Endothelial cell of umbilical vein (primary cell): ENCODE data around the gene CREB3L2. TPM values are rescaled to one million over a fixed set of nuclear protein-coding genes. Genes with fewer than 3 reads are reported as not detected.

Source experiments
- BruUV-seq: library from RNA; stranded (reverse); fragments of 400-500 nt; replicated peaks from 2 replicates; lab custom pipeline; 2021; lab: Mats Ljungman, UMichigan
- CTCF ChIA-PET: fragments of 300-600, 350-600 bp; sonication (Branson Sonifier 250); formaldehyde crosslinking; loops from one replicate; lab custom pipeline; 2021; ENCODE audit warnings: antibody characterized with exemption, inconsistent platforms; lab: Charles Lee
- POLR2A ChIA-PET: fragments of 300-600, 350-600 bp; sonication (Branson Sonifier 250); formaldehyde crosslinking; loops from one replicate; lab custom pipeline; 2021; ENCODE audit warnings: antibody characterized with exemption, inconsistent platforms; lab: Charles Lee
- DNase-seq: peaks from one replicate; pipeline ENCODE4 v3.0.0-alpha.2; 2011; ENCODE audit warnings: low read depth, low spot score
- FAIRE-seq: peaks from 2 replicates; lab custom pipeline; 2011; peaks lifted over from hg19 to GRCh38; lab: Jason Lieb, UNC
- H2AFZ ChIP-seq: 2 replicates; pipeline ENCODE4 v1.6.0; 2012; ENCODE audit warnings: low read depth, low read length, control low read depth, inconsistent platforms
- H3K27ac ChIP-seq: 2 replicates; pipeline ENCODE4 v1.5.1; 2011; ENCODE audit warnings: low read depth, mild to moderate bottlenecking, control low read depth, low read length, moderate library complexity; ENCODE audit not compliant: insufficient read depth
- H3K27me3 ChIP-seq, 2 experiments: 2 replicates each; pipeline versions ENCODE4 v1.6.0 to v1.6.1; 2011; ENCODE audit warnings: low read length in 2 of 2, mixed read lengths in 1 of 2; ENCODE audit not compliant: control insufficient read depth in 2 of 2, insufficient read depth in 2 of 2
- H3K36me3 ChIP-seq, 2 experiments: 2 replicates in 1 of 2; 3 replicates in 1 of 2; pipeline ENCODE4 v1.5.1; 2011; ENCODE audit warnings: low read length in 2 of 2, mild to moderate bottlenecking in 1 of 2, moderate library complexity in 1 of 2; ENCODE audit not compliant: control insufficient read depth in 2 of 2, insufficient read depth in 2 of 2; ENCODE audit errors: extremely low read depth in 1 of 2
- H3K4me1 ChIP-seq: 3 replicates; pipeline ENCODE4 v1.5.1; 2011; ENCODE audit warnings: mild to moderate bottlenecking, low read length; ENCODE audit not compliant: control insufficient read depth, insufficient read depth; ENCODE audit errors: extremely low read depth
- H3K4me2 ChIP-seq: 2 replicates; pipeline ENCODE4 v1.6.1; 2011; ENCODE audit warnings: low read length, control low read depth, mixed read lengths; ENCODE audit not compliant: insufficient read depth
- H3K4me3 ChIP-seq, 3 experiments: fragments of 200-600 bp in 1 of 3; sonication (generic), shearing (Covaris generic) in 1 of 3; replicated peaks in 1 of 3; 2 replicates each; pipeline ENCODE4 v1.5.1; 2011 to 2016; ENCODE audit warnings: control low read depth in 3 of 3, low read length in 3 of 3, mild to moderate bottlenecking in 2 of 3, inconsistent platforms in 1 of 3, low read depth in 1 of 3, moderate library complexity in 1 of 3; ENCODE audit not compliant: insufficient read depth in 1 of 3
- H3K79me2 ChIP-seq: 2 replicates; pipeline ENCODE4 v1.6.0; 2012; ENCODE audit warnings: low read length, inconsistent platforms; ENCODE audit not compliant: control insufficient read depth, insufficient read depth
- H3K9ac ChIP-seq: replicated peaks from 2 replicates; pipeline ENCODE3; 2011; ENCODE audit warnings: low read length, control low read depth; ENCODE audit not compliant: insufficient read depth; ENCODE audit errors: extremely low read depth
- H3K9me1 ChIP-seq: replicated peaks from 3 replicates; pipeline ENCODE4 v1.6.0; 2011; ENCODE audit warnings: mild to moderate bottlenecking, low read length; ENCODE audit not compliant: control insufficient read depth, insufficient read depth; ENCODE audit errors: extremely low read depth
- H3K9me3 ChIP-seq: replicated peaks from 2 replicates; pipeline ENCODE4 v1.5.1; 2012; ENCODE audit warnings: low read length, inconsistent platforms; ENCODE audit not compliant: control insufficient read depth, insufficient read depth
- H4K20me1 ChIP-seq: replicated peaks from 2 replicates; pipeline ENCODE3; 2011; ENCODE audit warnings: mild to moderate bottlenecking, low read length; ENCODE audit not compliant: control insufficient read depth, insufficient read depth; ENCODE audit errors: extremely low read depth
- CTCF ChIP-seq, 2 donors: IDR thresholded peaks; 1 replicate in 1 of 2; 2 replicates in 1 of 2; pipeline ENCODE4 v1.5.1; 2011; ENCODE audit warnings: low read length in 2 of 2, mild to moderate bottlenecking in 2 of 2, moderate library complexity in 2 of 2, control low read depth in 1 of 2, inconsistent platforms in 1 of 2, low read depth in 1 of 2; ENCODE audit not compliant: insufficient read depth in 1 of 2; ENCODE audit errors: extremely low read depth in 1 of 2
- EZH2 ChIP-seq: IDR thresholded peaks from 2 replicates; pipeline ENCODE4 v1.6.1; 2012; ENCODE audit warnings: borderline replicate concordance, low read depth, mild to moderate bottlenecking, moderate library complexity, low read length, inconsistent platforms; ENCODE audit not compliant: severe bottlenecking
- FOS ChIP-seq: IDR thresholded peaks from 2 replicates; pipeline ENCODE4 v1.6.1; 2011; ENCODE audit warnings: mild to moderate bottlenecking, low read length, moderate library complexity, borderline replicate concordance; ENCODE audit not compliant: insufficient read depth
- GATA2 ChIP-seq: IDR thresholded peaks from 2 replicates; pipeline ENCODE4 v1.7.0; 2011; ENCODE audit warnings: low read depth, mild to moderate bottlenecking, moderate library complexity, mixed read lengths, low read length; ENCODE audit not compliant: insufficient read length, insufficient read depth
- JUN ChIP-seq: IDR thresholded peaks from 2 replicates; pipeline ENCODE4 v1.6.1; 2011; ENCODE audit warnings: borderline replicate concordance, low read depth; ENCODE audit not compliant: insufficient read length, insufficient read depth
- MAX ChIP-seq: IDR thresholded peaks from 2 replicates; pipeline ENCODE4 v1.6.1; 2011; ENCODE audit not compliant: insufficient read depth, insufficient read length
- MYC ChIP-seq: IDR thresholded peaks from one replicate; pipeline ENCODE4 v1.6.1; 2011; ENCODE audit warnings: mild to moderate bottlenecking, low read depth, low read length
- POLR2A ChIP-seq: IDR thresholded peaks from 2 replicates; pipeline ENCODE4 v1.6.1; 2012; ENCODE audit warnings: low read depth, mild to moderate bottlenecking, control low read depth, low read length
- POLR2AphosphoS5 ChIP-seq: IDR thresholded peaks from 2 replicates; pipeline ENCODE4 v1.6.1; 2012; ENCODE audit warnings: low read depth, mild to moderate bottlenecking, control low read depth, low read length, moderate library complexity; ENCODE audit not compliant: insufficient read depth
- dilution Hi-C: fragments of 300-500 bp; cut with MboI; formaldehyde crosslinking; loops from one replicate; pipeline ENCODE4 v1.15.0; 2019; ENCODE audit warnings: low sequenced_read_pairs; ENCODE audit not compliant: extremely low pct_ligation_motif_present
- intact Hi-C: fragments of 100-400 bp; cut with micrococcal nuclease; formaldehyde crosslinking; loops from one replicate; pipeline ENCODE4 v1.10.0; 2022
- polyA plus RNA-seq, 4 experiments: library from polyadenylated mRNA; depleted of rRNA in 3 of 4; stranded (reverse) in 3 of 4; unstranded in 1 of 4; fragments of >200 nt; gene quantifications; 2 replicates each; pipeline versions ENCODE4 v1.2.1 to v1.2.3, GENCODE V29; 2011 to 2012; ENCODE audit warnings: missing spikeins in 1 of 4
- total RNA-seq: library from RNA; stranded (reverse); gene quantifications from 2 replicates; pipeline ENCODE4 v1.2.3, GENCODE V29; 2021

CREB3L2 gene
- total and polyA plus RNA-seq, 2 donors (not counting 3 experiments of a cell fraction or from before 2014, with no cell fraction given): 32.1 to 93.4 TPM

- no peaks in the 10 kb centered on the region for H3K36me3 ChIP-seq
- FAIRE-seq (no peak), DNase-seq (no peak)
- ChIA-PET POLR2A (no interaction called here), CTCF (interaction anchor here (0.9 kb wide), 1 partner anchor 194 kb away, joined by 3 read pairs; no protein-coding TSS in a partner anchor)
- no peaks in the 10 kb centered on the region for H4K20me1 ChIP-seq
- no peak overlapping the region for H3K4me3 ChIP-seq
- H3K27me3 ChIP-seq: peaks cover 22 to 24% of the 10 kb centered on the region in 2 experiments
- H3K27ac ChIP-seq: no peak overlapping the region
- BruUV-seq: no TSS peak
- no peak overlapping the region for H3K9ac ChIP-seq
- H3K79me2 ChIP-seq: no peaks in the 10 kb centered on the region
- H3K9me3 ChIP-seq: no peaks in the 10 kb centered on the region
- dilution Hi-C loops: no loop called here
- intact Hi-C loops: no loop called here
- H3K4me2 ChIP-seq: no peak overlapping the region
- no peaks in the 10 kb centered on the region for H3K9me1 ChIP-seq
- peaks cover 2% of the 10 kb centered on the region for H3K4me1 ChIP-seq
- no peak for TF ChIP-seq FOS
- TF ChIP-seq MYC: no peak
- no peak for TF ChIP-seq MAX
- no peak for TF ChIP-seq EZH2
- no peak for TF ChIP-seq GATA2
- no peak for TF ChIP-seq CTCF (IDR thresholded peaks at IDR 0.05; ENCODE audit: extremely low read depth in 1 of 2, insufficient read depth in 1 of 2, low read depth in 1 of 2, low read length in 2 of 2)
- no peak for TF ChIP-seq POLR2A
- TF ChIP-seq POLR2AphosphoS5: no peak
- no peak for TF ChIP-seq JUN
- no peak overlapping the region for H2AFZ ChIP-seq
These were observed 151.3 kb downstream of the CREB3L2 start for GRCh38 chr7:137850571-137850970.
